ENCODE data around the gene SLC26A8. TPM values are rescaled to one million over a fixed set of nuclear protein-coding genes. Genes with fewer than 3 reads are reported as not detected.
"Not testable (repeated sequence)": the region's sequence is repeated elsewhere in the genome, so short reads cannot be mapped to it uniquely, and the experiment has no call there.

SLC26A8 gene
- total RNA-seq, 1 donor from 2014 or later = not detected

DNA sequence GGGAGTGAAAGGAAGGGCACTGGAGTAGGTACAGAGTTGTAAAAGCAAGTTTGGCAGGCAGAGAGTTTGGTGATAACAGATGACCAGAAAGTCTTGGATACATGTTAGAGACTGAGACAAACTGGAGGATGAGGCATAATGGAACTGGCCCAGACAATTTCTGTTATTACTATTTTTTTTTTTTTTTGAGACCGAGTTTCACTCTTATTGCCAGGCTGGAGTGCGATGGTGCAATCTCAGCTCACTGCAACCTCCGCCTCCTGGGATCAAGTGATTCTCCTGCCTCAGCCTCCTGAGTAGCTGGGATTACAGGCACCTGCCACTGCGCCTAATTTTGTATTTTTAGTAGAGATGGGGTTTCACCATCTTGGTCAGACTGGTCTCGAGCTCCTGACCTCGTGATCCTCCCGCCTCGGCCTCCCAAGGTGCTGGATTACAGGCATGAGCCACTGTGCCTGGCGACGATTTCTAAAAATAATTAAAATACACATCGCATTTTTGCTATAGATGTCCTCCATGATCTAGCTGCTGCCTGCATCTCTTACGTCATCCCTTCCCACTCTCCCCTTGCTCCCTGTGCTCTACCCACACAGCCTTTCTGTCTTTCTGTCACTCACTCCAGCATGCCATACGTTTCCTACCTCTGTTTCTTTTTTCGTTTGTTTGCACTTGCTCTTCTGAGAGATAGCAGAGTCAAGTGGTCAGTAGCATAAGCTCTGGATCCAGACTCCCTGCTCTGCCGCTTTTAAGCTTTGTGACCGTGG lies 26.7 kb upstream of the SLC26A8 start:
- intact Hi-C loops (cut with micrococcal nuclease) = loop anchor here (1.0 kb wide), 1 partner anchor 21 kb away; no protein-coding TSS in a partner anchor

DNA sequence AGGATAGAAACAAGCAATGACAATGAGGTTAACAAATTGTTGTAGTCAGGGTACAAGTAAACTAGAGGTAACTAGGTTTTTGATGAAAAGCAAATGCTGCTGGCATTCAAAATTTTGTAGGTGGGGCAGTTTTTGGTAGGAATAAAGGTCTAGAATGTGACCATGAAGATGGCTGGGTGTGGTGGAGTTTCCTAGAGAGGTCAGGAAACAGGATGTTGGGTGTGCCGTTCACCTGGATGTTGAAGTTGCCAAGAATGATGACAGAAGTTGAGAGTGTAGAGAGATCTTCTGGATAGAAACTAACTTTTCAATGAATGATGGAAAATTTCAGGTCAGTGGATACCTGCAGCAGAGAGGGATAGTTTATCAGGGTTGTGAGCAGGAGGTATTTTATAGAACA lies 25.9 kb upstream of the SLC26A8 start:
- intact Hi-C loops (cut with micrococcal nuclease) = loop anchor here (1.0 kb wide), 1 partner anchor 20 kb away; no protein-coding TSS in a partner anchor

GRCh38 chr6:36049582-36049981 lies 25.1 kb upstream of the SLC26A8 start:
- intact Hi-C loops (cut with micrococcal nuclease) = no loop called here

DNA sequence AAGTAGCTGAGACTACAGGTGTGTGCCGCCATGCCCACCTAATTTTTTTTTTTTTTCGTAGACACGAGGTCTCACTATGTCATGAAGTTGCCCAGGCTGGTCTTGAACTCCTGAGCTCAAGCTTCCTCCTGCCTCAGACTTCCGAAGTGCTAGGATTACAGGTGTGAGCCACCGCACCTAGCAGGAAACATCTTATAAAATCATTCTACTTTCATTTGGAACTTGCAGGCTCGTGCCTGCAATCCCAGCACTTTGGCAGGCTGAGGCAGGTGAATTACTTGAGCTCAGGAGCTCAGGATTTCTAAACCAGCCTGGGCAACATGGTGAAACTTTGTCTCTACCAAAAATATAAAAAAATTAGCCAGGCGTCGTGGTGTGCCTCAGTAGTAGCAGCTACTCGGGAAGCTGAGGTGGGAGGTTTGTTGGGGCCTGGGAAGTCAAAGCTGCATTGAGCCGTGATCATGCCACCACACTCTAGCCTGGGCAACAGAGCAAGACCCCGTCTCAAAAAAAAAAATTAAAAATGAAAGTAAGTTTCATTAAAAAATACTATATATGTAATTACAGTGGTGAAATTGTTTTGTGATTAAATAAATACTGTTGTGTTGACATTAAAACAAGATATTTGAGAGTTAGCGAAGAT lies 18.3 kb upstream of the SLC26A8 start:
- intact Hi-C loops (cut with micrococcal nuclease) = no loop called here

- intact Hi-C loops (cut with micrococcal nuclease) = no loop called here
These were observed 16.5 kb upstream of the SLC26A8 start for GRCh38 chr6:36040958-36041357.

GRCh38 chr6:36039112-36039511 lies 14.7 kb upstream of the SLC26A8 start:
- intact Hi-C loops (cut with micrococcal nuclease) = no loop called here

GRCh38 chr6:36038120-36038876 lies 13.9 kb upstream of the SLC26A8 start:
- intact Hi-C loops (cut with micrococcal nuclease) = no loop called here

GRCh38 chr6:36035225-36035624 lies 10.8 kb upstream of the SLC26A8 start:
- intact Hi-C loops (cut with micrococcal nuclease) = no loop called here

- intact Hi-C loops (cut with micrococcal nuclease) = no loop called here
These were observed 10.0 kb upstream of the SLC26A8 start for GRCh38 chr6:36034441-36034840.

DNA sequence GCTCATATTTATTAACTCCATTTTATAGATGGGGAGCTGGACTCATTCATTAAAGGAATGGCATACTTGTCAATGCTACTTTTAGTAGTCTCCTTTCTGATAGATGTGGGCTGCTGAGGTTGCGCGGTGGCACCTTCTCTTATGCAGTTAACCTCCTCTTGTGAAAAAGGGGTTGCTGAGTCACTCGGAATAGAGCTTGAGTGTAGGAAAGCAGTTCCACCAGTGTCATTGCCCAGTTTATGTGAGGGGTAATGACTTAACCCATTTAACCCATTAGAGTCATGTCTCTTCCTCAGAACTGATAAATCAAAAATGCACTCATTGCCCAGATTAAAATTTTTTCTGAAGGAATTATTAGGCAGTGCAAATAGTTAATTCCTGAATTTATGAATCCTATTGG lies 9.5 kb upstream of the SLC26A8 start:
- intact Hi-C loops (cut with micrococcal nuclease) = no loop called here

- intact Hi-C loops (cut with micrococcal nuclease) = not testable (repeated sequence)
These were observed 8.7 kb upstream of the SLC26A8 start for GRCh38 chr6:36033144-36033543.

- intact Hi-C loops (cut with micrococcal nuclease) = no loop called here
These were observed 7.8 kb upstream of the SLC26A8 start for GRCh38 chr6:36032261-36032660.

GRCh38 chr6:36029464-36029863 lies 5.0 kb upstream of the SLC26A8 start:
- intact Hi-C loops (cut with micrococcal nuclease) = loop anchor here (5.0 kb wide), 1 partner anchor 413 kb away; the partner anchor contains the start of genes KCTD20 and PXT1

DNA sequence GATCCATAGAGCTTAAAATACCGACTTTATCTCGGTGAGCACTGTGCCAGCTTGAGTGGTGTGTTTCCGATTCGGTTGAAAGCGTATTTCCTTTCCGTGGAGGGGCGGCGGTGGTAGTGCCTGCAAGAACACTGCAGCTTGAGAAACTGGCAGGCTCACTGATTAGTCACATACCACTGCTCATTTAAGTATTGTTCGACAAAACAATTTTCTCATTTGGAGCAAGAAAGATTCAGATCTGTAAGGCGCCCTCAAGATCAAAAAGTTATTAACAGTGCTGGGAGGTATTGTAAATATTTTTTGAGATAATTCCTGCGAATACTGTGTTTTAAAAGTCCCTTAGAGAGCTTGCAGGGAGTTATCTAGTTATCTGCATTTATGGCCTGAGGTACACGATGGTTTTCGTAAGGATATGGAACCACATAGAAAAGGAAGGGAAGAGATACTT lies 4.5 kb upstream of the SLC26A8 start:
- intact Hi-C loops (cut with micrococcal nuclease) = loop anchor here (5.0 kb wide), 1 partner anchor 413 kb away; the partner anchor contains the start of genes KCTD20 and PXT1

GRCh38 chr6:36028088-36028876 lies 3.8 kb upstream of the SLC26A8 start:
- intact Hi-C loops (cut with micrococcal nuclease) = loop anchor here (5.0 kb wide), 1 partner anchor 414 kb away; the partner anchor contains the start of genes KCTD20 and PXT1

GRCh38 chr6:36027501-36028087 lies 3.2 kb upstream of the SLC26A8 start, which contains the start of gene MAPK14:
MAPK14 (plus strand) TSS chr6:36027808; CDS start chr6:36028158, 350 bp downstream.
- intact Hi-C loops (cut with micrococcal nuclease) = loop anchor here (1.0 to 5.0 kb wide), 8 partner anchors 68 to 415 kb away; partner anchors contain the start of genes BRPF3, KCTD20 and PXT1

- intact Hi-C loops (cut with micrococcal nuclease) = loop anchor here (5.0 kb wide), 1 partner anchor 416 kb away; the partner anchor contains the start of genes KCTD20 and PXT1
These were observed 1.5 kb upstream of the SLC26A8 start for GRCh38 chr6:36025932-36026327.

GRCh38 chr6:36025260-36025931 lies 955 bp upstream of the SLC26A8 start:
- intact Hi-C loops (cut with micrococcal nuclease) = loop anchor here (5.0 kb wide), 1 partner anchor 417 kb away; the partner anchor contains the start of genes KCTD20 and PXT1

GRCh38 chr6:36020154-36020553 lies 4.3 kb downstream of the SLC26A8 start:
- intact Hi-C loops (cut with micrococcal nuclease) = no loop called here
